Neural cell (in vitro differentiated cells): ENCODE results near the gene REEP6. TPM values are rescaled to one million over a fixed set of nuclear protein-coding genes. Genes with fewer than 3 reads are reported as not detected.

ENCODE experiments used
- H2AFZ ChIP-seq: fragments of 200-600, 300-800 bp; sonication (generic), shearing (Covaris generic); 2 replicates; pipeline ENCODE4 v1.6.0; 2014; ENCODE audit warnings: low read depth, mild to moderate bottlenecking, antibody characterized with exemption, low read length, moderate library complexity
- H3F3A ChIP-seq: fragments of 200-600 bp; shearing (Covaris generic); 2 replicates; pipeline ENCODE4 v1.6.1; 2016; ENCODE audit warnings: mild to moderate bottlenecking, moderate library complexity, mixed read lengths, antibody characterized with exemption, low read length; ENCODE audit not compliant: insufficient read depth, poor library complexity, severe bottlenecking
- H3K27ac ChIP-seq: fragments of 200-600, 300-800 bp; sonication (generic), shearing (Covaris generic); 2 replicates; pipeline ENCODE4 v1.5.1; 2014; ENCODE audit warnings: mild to moderate bottlenecking, low read length, moderate library complexity
- H3K27me3 ChIP-seq: fragments of 300-800, 200-600 bp; sonication (generic), shearing (Covaris generic); 2 replicates; pipeline ENCODE4 v1.6.0; 2014; ENCODE audit warnings: mild to moderate bottlenecking, low read depth, low read length, moderate library complexity; ENCODE audit not compliant: insufficient read depth
- H3K36me3 ChIP-seq: fragments of 300-800, 200-600 bp; sonication (generic), shearing (Covaris generic); 2 replicates; pipeline ENCODE4 v1.5.1; 2014; ENCODE audit warnings: mild to moderate bottlenecking, antibody characterized with exemption, low read length, moderate library complexity; ENCODE audit not compliant: insufficient read depth
- H3K4me2 ChIP-seq: fragments of 300-800, 200-600 bp; sonication (generic), shearing (Covaris generic); 2 replicates; pipeline ENCODE4 v1.6.0; 2014; ENCODE audit warnings: mild to moderate bottlenecking, low read length
- H3K4me3 ChIP-seq: fragments of 300-800, 200-600 bp; sonication (generic), shearing (Covaris generic); 2 replicates; pipeline ENCODE4 v1.5.1; 2014; ENCODE audit warnings: mild to moderate bottlenecking, low read length, moderate library complexity
- H3K79me2 ChIP-seq: fragments of 200-600 bp; shearing (Covaris generic); replicated peaks from 2 replicates; pipeline ENCODE4 v1.6.0; 2014; ENCODE audit warnings: mild to moderate bottlenecking, low read length, moderate library complexity; ENCODE audit not compliant: insufficient read depth
- H3K9ac ChIP-seq: fragments of 300-800, 200-600 bp; sonication (generic), shearing (Covaris generic); 2 replicates; pipeline ENCODE4 v1.6.1; 2016; ENCODE audit warnings: mild to moderate bottlenecking, low read length, mixed read lengths
- H3K9me2 ChIP-seq: fragments of 200-600 bp; shearing (Covaris generic); 2 replicates; pipeline ENCODE4 v1.6.1; 2016; ENCODE audit warnings: mild to moderate bottlenecking, low read length, mixed read lengths; ENCODE audit not compliant: insufficient read depth
- H3K9me3 ChIP-seq: fragments of 200-600, 300-800 bp; sonication (generic), shearing (Covaris generic); 2 replicates; pipeline ENCODE4 v1.6.1; 2016; ENCODE audit warnings: mild to moderate bottlenecking, mixed run types, low read length, moderate library complexity, mixed read lengths
- H4K20me1 ChIP-seq: fragments of 200-600 bp; shearing (Covaris generic); 2 replicates; pipeline ENCODE4 v1.6.1; 2016; ENCODE audit warnings: mild to moderate bottlenecking, mixed run types; ENCODE audit not compliant: insufficient read depth
- EP300 ChIP-seq: fragments of 450-650 bp; conservative IDR thresholded peaks from 2 replicates; pipeline ENCODE4 v1.6.1; 2014; ENCODE audit warnings: antibody characterized with exemption, mild to moderate bottlenecking, moderate library complexity; ENCODE audit not compliant: poor library complexity, severe bottlenecking
- EZH2 ChIP-seq: fragments of 200-600, 300-800 bp; shearing (Covaris generic), sonication (generic); IDR thresholded peaks from 2 replicates; pipeline ENCODE4 v1.6.1; 2014; ENCODE audit warnings: antibody characterized with exemption, low read length, borderline replicate concordance, mild to moderate bottlenecking; ENCODE audit not compliant: insufficient read depth, poor library complexity, severe bottlenecking
- MXI1 ChIP-seq: fragments of 450-650 bp; conservative IDR thresholded peaks from 2 replicates; pipeline ENCODE4 v1.6.1; 2014; ENCODE audit warnings: antibody characterized with exemption, mild to moderate bottlenecking; ENCODE audit not compliant: poor library complexity, severe bottlenecking
- POLR2AphosphoS5 ChIP-seq: IDR thresholded peaks from 2 replicates; pipeline ENCODE4 v1.6.1; 2012
- RAD21 ChIP-seq: fragments of 450-650 bp; conservative IDR thresholded peaks from 2 replicates; pipeline ENCODE4 v1.6.1; 2014; ENCODE audit warnings: antibody characterized with exemption, mild to moderate bottlenecking, moderate library complexity
- SMC3 ChIP-seq: fragments of 450-650 bp; conservative IDR thresholded peaks from 2 replicates; pipeline ENCODE4 v1.6.1; 2014; ENCODE audit warnings: antibody characterized with exemption, mild to moderate bottlenecking, moderate library complexity; ENCODE audit not compliant: poor library complexity
- TAF1 ChIP-seq: IDR thresholded peaks from 2 replicates; pipeline ENCODE4 v1.6.1; 2012; ENCODE audit warnings: low read depth
- polyA plus RNA-seq: library from polyadenylated mRNA; depleted of rRNA; stranded (reverse); fragments of >200 nt; gene quantifications from 2 replicates; pipeline ENCODE4 v1.2.3, GENCODE V29; 2014
- TF ChIP-seq, protein P1 (sequence below): fragments of 450-650 bp; IDR thresholded peaks from 2 replicates; pipeline ENCODE4 v1.5.1; 2014; ENCODE audit warnings: antibody characterized with exemption, mild to moderate bottlenecking, moderate library complexity; ENCODE audit not compliant: poor library complexity, severe bottlenecking
- TF ChIP-seq, protein P2 (sequence below): IDR thresholded peaks from 2 replicates; pipeline ENCODE4 v1.6.1; 2012; ENCODE audit warnings: borderline replicate concordance

REEP6 gene
- polyA plus RNA-seq, 1 donor from 2014 or later: 10.7 TPM

DNA sequence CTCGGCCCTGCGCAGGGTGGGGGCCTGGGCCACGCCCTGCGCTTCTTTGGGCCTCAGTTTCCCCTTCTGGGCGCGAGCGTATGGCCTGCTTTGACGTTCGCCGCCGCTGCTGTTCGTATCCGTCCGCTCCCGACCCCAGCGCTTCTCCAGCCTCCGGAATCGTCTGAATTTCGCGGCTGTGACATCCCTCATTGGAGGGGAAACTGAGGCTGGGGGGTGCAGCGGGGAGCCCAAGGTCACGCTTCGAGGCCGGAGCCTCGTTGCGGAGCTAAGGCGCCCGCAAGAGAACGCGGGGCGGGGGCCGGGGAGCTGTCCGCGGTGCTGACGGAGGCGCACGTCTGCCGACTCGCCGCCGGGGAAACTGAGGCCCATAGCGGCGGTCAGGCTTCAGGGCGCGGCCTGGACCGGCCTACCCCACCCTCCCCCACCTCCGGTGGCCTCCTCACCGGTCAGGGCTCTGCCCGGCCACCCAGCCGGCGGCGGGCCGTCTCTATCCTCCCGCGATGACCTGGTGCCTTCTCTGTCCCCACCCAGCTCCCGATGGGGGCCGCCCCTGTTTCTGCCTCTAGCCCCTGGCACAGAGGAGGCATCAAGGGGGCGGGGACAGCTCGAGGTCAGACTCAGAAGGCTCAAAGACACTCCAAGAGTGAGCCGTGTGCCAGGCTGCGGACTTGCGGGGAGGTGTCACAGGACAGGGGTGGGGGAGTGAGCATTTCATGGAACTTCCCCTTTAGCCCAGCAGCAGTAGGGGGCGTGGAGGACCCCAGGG lies 44.1 kb upstream of the REEP6 start:
- Histone ChIP-seq H3K36me3 (no peaks in the 10 kb centered on the region), H3F3A (peaks cover 4% of the 10 kb centered on the region), H3K9ac (peak overlapping the region; percentile 80), H3K4me3 (peak overlapping the region; percentile 77), H3K79me2 (peaks cover 47% of the 10 kb centered on the region), H3K27me3 (no peaks in the 10 kb centered on the region), H2AFZ (peak overlapping the region; percentile 8), H3K9me3 (no peaks in the 10 kb centered on the region), H3K9me2 (no peaks in the 10 kb centered on the region), H4K20me1 (no peaks in the 10 kb centered on the region), H3K4me2 (peak overlapping the region; percentile 78), H3K27ac (peak overlapping the region; percentile 86)
- TF ChIP-seq MXI1 (no peak), TAF1 (no peak)
- TF ChIP-seq, protein P1, sequence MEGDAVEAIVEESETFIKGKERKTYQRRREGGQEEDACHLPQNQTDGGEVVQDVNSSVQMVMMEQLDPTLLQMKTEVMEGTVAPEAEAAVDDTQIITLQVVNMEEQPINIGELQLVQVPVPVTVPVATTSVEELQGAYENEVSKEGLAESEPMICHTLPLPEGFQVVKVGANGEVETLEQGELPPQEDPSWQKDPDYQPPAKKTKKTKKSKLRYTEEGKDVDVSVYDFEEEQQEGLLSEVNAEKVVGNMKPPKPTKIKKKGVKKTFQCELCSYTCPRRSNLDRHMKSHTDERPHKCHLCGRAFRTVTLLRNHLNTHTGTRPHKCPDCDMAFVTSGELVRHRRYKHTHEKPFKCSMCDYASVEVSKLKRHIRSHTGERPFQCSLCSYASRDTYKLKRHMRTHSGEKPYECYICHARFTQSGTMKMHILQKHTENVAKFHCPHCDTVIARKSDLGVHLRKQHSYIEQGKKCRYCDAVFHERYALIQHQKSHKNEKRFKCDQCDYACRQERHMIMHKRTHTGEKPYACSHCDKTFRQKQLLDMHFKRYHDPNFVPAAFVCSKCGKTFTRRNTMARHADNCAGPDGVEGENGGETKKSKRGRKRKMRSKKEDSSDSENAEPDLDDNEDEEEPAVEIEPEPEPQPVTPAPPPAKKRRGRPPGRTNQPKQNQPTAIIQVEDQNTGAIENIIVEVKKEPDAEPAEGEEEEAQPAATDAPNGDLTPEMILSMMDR: no peak
- TF ChIP-seq, protein P2, sequence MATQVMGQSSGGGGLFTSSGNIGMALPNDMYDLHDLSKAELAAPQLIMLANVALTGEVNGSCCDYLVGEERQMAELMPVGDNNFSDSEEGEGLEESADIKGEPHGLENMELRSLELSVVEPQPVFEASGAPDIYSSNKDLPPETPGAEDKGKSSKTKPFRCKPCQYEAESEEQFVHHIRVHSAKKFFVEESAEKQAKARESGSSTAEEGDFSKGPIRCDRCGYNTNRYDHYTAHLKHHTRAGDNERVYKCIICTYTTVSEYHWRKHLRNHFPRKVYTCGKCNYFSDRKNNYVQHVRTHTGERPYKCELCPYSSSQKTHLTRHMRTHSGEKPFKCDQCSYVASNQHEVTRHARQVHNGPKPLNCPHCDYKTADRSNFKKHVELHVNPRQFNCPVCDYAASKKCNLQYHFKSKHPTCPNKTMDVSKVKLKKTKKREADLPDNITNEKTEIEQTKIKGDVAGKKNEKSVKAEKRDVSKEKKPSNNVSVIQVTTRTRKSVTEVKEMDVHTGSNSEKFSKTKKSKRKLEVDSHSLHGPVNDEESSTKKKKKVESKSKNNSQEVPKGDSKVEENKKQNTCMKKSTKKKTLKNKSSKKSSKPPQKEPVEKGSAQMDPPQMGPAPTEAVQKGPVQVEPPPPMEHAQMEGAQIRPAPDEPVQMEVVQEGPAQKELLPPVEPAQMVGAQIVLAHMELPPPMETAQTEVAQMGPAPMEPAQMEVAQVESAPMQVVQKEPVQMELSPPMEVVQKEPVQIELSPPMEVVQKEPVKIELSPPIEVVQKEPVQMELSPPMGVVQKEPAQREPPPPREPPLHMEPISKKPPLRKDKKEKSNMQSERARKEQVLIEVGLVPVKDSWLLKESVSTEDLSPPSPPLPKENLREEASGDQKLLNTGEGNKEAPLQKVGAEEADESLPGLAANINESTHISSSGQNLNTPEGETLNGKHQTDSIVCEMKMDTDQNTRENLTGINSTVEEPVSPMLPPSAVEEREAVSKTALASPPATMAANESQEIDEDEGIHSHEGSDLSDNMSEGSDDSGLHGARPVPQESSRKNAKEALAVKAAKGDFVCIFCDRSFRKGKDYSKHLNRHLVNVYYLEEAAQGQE: peak; percentile 70

DNA sequence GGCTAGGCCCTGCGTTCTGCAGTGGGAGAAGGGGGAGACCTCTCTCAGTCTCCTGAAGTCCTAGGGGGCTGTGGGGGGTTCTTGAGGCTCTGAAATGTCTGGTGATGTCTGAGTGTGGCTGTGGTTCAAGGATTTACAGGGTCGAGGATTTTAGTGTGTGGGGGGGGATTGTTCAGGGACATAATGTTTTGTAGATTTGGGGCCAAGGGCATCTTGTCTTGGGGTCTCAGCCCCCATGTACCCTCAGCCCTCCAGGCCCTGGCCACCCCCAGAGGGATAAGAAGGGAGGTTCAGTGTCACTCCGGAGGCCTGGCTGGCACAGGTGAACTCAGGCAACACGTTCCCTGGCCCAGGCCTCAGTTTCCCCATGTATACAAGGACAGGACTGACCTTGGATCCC lies 43.5 kb upstream of the REEP6 start:
- no peaks in the 10 kb centered on the region for H3K36me3 ChIP-seq
- H3K27me3 ChIP-seq: no peaks in the 10 kb centered on the region
- no peak overlapping the region for H2AFZ ChIP-seq
- no peaks in the 10 kb centered on the region for H3K9me3 ChIP-seq
- H3F3A ChIP-seq: peaks cover 4% of the 10 kb centered on the region
- H3K9me2 ChIP-seq: no peaks in the 10 kb centered on the region
- H4K20me1 ChIP-seq: no peaks in the 10 kb centered on the region
- peak overlapping the region; percentile 80 for H3K9ac ChIP-seq
- peak overlapping the region; percentile 78 for H3K4me2 ChIP-seq
- H3K27ac ChIP-seq: peak overlapping the region; percentile 86
- H3K4me3 ChIP-seq: peak overlapping the region; percentile 77
- peaks cover 53% of the 10 kb centered on the region for H3K79me2 ChIP-seq
- TF ChIP-seq RAD21 (no peak), TAF1 (no peak), POLR2AphosphoS5 (no peak), EP300 (no peak), SMC3 (no peak), EZH2 (no peak), MXI1 (no peak)
- TF ChIP-seq, protein P2: no peak
- TF ChIP-seq, protein P1: no peak
